GM18858 (cell line): Measurements from ENCODE around the gene PLPP3.

Experiments
- ATAC-seq: cut with Tn5 transposase; IDR thresholded peaks from one replicate; pipeline ENCODE4 v1.9.1; 2021; ENCODE audit not compliant: unreplicated experiment

PLPP3 gene

DNA sequence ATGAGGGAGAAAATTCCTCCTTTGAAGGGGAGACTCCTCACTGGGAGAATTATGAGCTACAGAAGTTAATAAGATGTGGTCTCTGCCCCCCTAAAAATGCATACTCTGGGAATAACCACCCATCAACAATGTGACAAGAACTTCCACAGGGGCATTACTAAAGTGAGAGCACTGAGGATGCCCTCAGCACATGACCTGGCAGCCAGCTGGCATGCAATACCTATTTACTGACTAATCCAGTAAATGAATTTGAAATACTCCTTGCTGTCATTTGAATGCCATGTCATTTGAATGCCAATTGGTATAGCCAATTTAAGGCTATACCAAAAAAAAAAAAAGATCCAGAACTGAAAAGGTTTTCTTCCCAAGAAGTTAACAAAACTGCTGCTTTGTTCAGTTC lies 30.8 kb downstream of the PLPP3 start:
- ATAC-seq: no peak

DNA sequence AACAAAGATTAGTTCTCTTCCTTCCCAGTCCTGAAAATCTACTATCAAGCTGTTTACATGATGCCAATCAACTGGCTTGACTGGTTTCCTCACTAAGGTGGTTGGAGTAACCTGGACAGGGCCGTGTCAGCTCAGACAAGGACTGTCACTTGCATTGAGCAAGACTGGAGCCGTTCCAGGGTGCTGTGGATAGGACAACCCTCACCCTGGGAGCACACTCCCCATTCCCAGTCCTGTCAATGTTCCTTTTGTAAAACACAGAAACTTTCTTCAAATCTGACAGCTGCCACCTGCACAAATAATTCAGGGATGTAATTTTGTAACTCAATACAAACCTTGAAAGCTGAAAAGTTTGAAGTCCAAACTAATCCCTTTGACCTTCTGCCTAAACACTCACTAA lies 31.4 kb downstream of the PLPP3 start:
- ATAC-seq: no peak

GRCh38 chr1:56547473-56547872 lies 31.9 kb downstream of the PLPP3 start:
- ATAC-seq: no peak

DNA sequence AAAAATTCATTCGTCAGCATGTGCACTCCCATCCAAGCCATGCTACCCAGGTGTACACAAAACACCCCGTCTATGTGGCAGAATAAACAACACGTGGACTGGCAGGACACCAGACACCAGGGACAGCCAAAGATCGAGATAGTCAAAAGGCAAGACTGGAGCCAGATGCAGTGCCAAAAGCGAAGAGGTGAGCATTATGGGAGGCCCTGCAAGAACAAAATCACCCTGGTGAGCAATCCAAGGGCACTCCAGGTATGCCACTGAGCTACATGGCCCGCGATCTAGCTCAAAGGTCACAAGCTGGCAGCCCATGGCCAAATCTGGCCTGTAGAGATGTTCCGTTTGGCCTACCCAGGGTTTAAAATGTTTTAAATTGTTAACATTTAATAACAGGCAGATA lies 33.7 kb downstream of the PLPP3 start:
- ATAC-seq: no peak

GRCh38 chr1:56543783-56544612 lies 35.4 kb downstream of the PLPP3 start:
- no peak for ATAC-seq

- no peak for ATAC-seq
These were observed 36.7 kb downstream of the PLPP3 start for GRCh38 chr1:56542651-56543050.

GRCh38 chr1:56541408-56541807 lies 38.0 kb downstream of the PLPP3 start:
- ATAC-seq: no peak

- ATAC-seq: no peak
These were observed 38.9 kb downstream of the PLPP3 start for GRCh38 chr1:56540467-56540866.

DNA sequence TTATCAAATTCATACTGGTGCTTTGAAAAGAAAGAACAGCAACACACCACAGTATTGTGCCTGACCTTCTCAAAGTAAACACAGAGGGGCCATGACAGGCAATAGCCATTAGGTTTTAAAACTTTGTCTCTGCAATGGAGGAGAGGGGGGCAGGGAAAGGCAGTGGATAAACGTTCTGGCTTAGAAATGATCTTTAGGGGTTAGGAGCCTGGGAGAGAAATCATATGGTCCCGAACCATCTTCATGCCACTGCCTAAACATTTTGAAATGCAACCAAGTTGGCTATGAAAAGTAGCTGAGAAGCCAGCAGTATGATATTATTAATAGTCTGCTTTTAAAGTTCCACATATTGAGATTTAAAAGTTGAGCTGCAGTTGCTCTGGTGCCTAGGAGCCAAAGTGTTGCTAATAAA lies 39.8 kb downstream of the PLPP3 start:
- no peak for ATAC-seq

DNA sequence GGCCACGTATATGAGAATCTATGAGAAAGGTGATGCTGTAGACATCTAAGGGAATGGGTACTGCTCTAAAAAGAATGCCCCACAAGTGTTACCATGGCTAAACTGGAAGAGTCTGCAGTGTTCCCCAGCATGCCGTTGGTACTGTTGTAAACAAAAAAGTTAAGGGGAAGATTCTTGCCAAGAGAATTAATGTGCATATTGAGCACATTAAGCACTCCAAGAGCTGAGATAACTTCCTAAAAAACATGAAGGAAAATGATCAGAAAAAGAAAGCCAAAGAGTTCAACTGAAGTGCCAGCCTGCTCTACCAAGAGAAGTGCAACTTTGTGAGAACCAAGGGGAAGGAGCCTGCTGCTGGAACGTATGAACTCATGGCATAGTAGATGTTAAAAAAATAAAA lies 40.8 kb downstream of the PLPP3 start:
- no peak for ATAC-seq

- no peak for ATAC-seq
These were observed 41.7 kb downstream of the PLPP3 start for GRCh38 chr1:56537660-56538059.

DNA sequence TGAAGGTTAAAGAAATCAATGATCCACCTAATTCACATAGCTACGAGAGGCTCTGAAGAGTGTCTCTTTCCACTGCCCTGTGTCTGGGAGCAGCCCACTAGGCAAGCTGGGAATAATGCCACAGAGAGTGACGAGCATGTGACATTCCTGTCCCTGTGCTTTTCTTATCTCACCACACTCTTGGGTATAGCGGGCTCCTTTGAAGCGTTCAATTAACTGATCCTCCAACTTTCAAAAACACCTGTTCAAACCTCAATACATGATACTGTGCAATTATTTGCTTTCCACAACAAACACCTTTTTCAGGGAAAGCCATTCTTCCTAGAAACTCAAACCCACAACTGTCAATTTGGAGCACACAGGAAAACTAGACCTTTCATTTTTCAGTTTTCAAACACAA lies 43.4 kb downstream of the PLPP3 start:
- no peak for ATAC-seq

DNA sequence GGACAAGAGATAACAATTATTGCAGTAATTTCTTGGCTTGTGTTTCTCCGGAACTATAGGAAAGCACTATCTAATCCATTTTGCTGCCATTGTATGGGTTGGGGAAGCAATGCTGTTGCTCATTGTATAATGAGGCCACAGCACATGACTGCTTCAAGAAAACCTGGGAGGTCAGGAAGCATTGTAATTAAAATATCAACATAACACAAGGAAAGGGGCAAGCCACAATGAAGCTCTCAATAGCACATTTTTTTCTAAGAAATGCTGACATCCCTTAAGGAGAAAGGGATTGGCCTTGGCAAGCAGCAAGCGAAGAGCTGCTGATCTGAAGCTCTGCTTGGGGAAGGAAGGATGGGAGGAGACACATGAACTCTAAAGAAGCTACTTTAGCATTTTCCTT lies 44.0 kb downstream of the PLPP3 start:
- ATAC-seq: no peak

DNA sequence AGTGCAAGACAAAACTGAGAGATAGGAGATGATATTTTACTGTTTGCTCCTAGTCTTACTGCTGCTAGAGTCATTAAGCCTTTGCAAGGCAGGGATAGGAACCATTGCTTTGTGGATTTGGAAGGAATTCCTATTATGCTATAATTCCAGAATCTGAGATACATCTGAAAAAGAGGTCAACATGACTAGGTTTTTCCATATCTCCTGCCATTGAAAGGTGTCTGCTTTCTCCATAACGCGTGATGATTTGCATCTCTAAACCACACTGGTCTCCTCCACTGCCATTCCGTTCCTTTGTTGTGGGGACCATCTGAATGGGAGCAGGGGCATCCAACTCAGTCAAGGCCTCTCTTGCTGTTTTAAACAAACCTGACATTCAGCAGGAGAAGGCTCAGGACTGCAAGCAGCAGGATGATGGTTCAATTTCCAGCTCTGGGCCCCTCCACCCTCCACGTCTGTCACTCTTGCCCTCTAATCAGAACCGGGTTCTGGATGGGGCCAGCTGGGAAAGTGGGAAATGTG lies 45.2 kb downstream of the PLPP3 start:
- ATAC-seq: no peak

GRCh38 chr1:56533621-56534020 lies 45.7 kb downstream of the PLPP3 start:
- peak; percentile 68 for ATAC-seq

DNA sequence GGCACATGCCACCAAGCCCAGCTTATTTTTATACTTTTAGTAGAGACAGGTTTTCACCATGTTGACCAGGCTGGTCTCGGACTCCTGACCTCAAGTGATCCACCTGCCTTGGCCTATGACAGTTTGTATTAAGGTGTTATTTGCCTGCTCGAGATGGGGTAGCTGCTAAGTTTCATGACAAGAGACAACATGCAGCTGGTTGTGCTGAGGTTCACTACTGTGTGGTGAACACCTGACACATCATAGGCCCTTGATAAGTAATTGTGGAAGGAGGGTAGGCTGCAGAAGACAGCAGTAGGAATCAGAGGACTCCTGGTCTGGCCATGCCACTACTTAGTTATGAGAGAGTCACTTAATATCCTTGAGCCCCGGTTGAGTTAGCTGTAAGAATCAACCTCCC lies 46.2 kb downstream of the PLPP3 start:
- no peak for ATAC-seq

DNA sequence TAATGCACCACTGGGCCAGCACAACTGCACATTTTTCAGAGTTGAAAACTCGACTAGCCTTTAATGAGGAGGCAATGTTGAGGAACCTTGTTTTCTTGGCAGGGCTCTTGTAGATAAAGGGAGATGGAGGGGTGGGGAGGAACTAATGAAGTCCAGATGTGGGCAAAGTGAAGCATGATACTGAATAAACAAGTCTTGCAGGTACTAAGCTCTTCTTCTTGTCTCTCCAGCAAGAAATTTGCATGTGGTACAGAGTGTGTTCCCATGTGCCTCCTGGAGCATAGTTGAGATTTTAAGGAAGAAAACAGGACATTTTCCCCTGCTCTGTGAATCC lies 47.0 kb downstream of the PLPP3 start:
- no peak for ATAC-seq

GRCh38 chr1:56531624-56532349 lies 47.6 kb downstream of the PLPP3 start:
- ATAC-seq: no peak

DNA sequence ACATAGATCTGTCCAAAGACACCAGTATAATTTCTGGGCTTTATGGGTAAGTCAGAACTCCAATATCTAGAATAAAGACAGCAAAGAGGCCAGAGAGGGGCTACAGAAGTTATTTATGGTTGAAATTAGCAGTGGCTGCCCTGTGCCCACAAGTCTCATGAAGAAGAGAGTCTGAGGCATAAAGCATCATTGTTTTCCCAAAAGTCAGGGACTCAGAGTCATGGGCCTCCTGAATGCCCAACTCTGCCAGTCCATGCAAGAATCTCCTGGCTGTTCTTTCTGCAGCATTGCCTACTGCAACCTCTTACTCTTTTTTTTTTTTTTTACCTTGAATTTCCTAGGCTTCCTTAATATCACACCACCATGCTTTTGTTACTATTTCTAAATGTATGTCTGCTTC lies 49.6 kb downstream of the PLPP3 start:
- ATAC-seq: no peak

GRCh38 chr1:56527548-56528302 lies 51.6 kb downstream of the PLPP3 start:
- ATAC-seq: no peak

GRCh38 chr1:56526571-56527174 lies 52.7 kb downstream of the PLPP3 start:
- ATAC-seq: peak; percentile 66
